ENCODE measurements around the gene CD27.
"Not testable (repeated sequence)": the region's sequence is repeated elsewhere in the genome, so short reads cannot be mapped to it uniquely, and the experiment has no call there.

Gene CD27

GRCh38 chr12:6493497-6494257 lies 48.9 kb downstream of the CD27 start, which contains the start of gene NCAPD2:
Gene NCAPD2 (plus strand): TSS chr12:6494102. CDS start chr12:6495099, 997 bp downstream.
- peak within 1 kb of the TSS; percentile 87 for H3K4me3 ChIP-seq (ENCODE audit: extremely low read depth, insufficient read depth, low read length, poor library complexity, severe bottlenecking)
- 0% methylated on average over 43 of the region's 49 CpGs for WGBS, 2 experiments (ENCODE audit: insufficient coverage in 2 of 2)
- H3K27ac ChIP-seq (ENCODE audit: low read depth, low read length, severe bottlenecking), result peak within 1 kb of the TSS; percentile 98
- no peaks in the 10 kb centered on the region for H3K9me3 ChIP-seq (ENCODE audit: control insufficient read depth, low read length)
- H3K36me3 ChIP-seq (ENCODE audit: control insufficient read depth, insufficient read depth, low read length), result peaks cover 48% of the 10 kb centered on the region
- peaks cover 11% of the 10 kb centered on the region for H3K4me1 ChIP-seq (ENCODE audit: control insufficient read depth, insufficient read depth, low read length, poor library complexity, severe bottlenecking)

- H3K27ac ChIP-seq (ENCODE audit: low read depth, low read length, severe bottlenecking), result peak overlapping the region; percentile 77
- H3K4me3 ChIP-seq (ENCODE audit: extremely low read depth, insufficient read depth, low read length, poor library complexity, severe bottlenecking), result peak overlapping the region; percentile 87
- 3 to 8% methylated on average over 5 to 6 of the region's 14 CpGs for WGBS, 2 experiments (ENCODE audit: insufficient coverage in 2 of 2)
- peaks cover 55% of the 10 kb centered on the region for H3K36me3 ChIP-seq (ENCODE audit: control insufficient read depth, insufficient read depth, low read length)
- no peaks in the 10 kb centered on the region for H3K9me3 ChIP-seq (ENCODE audit: control insufficient read depth, low read length)
- H3K4me1 ChIP-seq (ENCODE audit: control insufficient read depth, insufficient read depth, low read length, poor library complexity, severe bottlenecking), result peaks cover 11% of the 10 kb centered on the region
Measured at GRCh38 chr12:6494258-6494743, 49.5 kb downstream of the CD27 start.

GRCh38 chr12:6494968-6495367 lies 50.2 kb downstream of the CD27 start:
- peak overlapping the region; percentile 87 for H3K4me3 ChIP-seq (ENCODE audit: extremely low read depth, insufficient read depth, low read length, poor library complexity, severe bottlenecking)
- no peak overlapping the region for H3K27ac ChIP-seq (ENCODE audit: low read depth, low read length, severe bottlenecking)
- 75 to 100% methylated on average over 1 of the region's 1 CpG for WGBS, 2 experiments (ENCODE audit: insufficient coverage in 2 of 2)
- H3K9me3 ChIP-seq (ENCODE audit: control insufficient read depth, low read length), result no peaks in the 10 kb centered on the region
- H3K36me3 ChIP-seq (ENCODE audit: control insufficient read depth, insufficient read depth, low read length), result peaks cover 61% of the 10 kb centered on the region
- peaks cover 11% of the 10 kb centered on the region for H3K4me1 ChIP-seq (ENCODE audit: control insufficient read depth, insufficient read depth, low read length, poor library complexity, severe bottlenecking)

DNA sequence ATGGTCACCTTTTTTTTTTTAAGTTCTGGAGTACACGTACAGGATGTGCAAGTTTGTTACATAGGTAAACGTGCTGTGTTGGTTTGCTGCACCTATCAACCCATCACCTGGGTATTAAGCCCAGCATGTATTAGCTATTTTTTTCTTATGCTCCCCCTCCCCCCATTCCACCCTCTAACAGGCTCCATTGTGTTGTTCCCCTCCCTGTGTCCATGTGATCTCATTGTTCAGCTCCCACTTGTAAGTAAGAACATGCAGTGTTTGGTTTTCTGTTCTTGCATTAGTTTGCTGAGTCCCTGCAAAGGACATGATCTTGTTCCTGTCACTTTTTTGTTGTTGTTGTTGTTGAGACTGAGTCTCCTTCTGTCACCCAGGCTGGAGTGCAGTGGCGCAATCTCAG lies 52.5 kb downstream of the CD27 start:
- peaks cover 69% of the 10 kb centered on the region for H3K36me3 ChIP-seq (ENCODE audit: control insufficient read depth, insufficient read depth, low read length)
- H3K4me1 ChIP-seq (ENCODE audit: control insufficient read depth, insufficient read depth, low read length, poor library complexity, severe bottlenecking); H3K27ac ChIP-seq (ENCODE audit: low read depth, low read length, severe bottlenecking); H3K4me3 ChIP-seq (ENCODE audit: extremely low read depth, insufficient read depth, low read length, poor library complexity, severe bottlenecking); H3K9me3 ChIP-seq (ENCODE audit: control insufficient read depth, low read length): not testable (repeated sequence)
- 100% methylated on average over 1 of the region's 3 CpGs; no CpG with 5 or more reads in 1 of the 2 experiments for WGBS, 2 experiments (ENCODE audit: insufficient coverage in 2 of 2)

- H3K36me3 ChIP-seq (ENCODE audit: control insufficient read depth, insufficient read depth, low read length), result peaks cover 95% of the 10 kb centered on the region
- peaks cover 3% of the 10 kb centered on the region for H3K4me1 ChIP-seq (ENCODE audit: control insufficient read depth, insufficient read depth, low read length, poor library complexity, severe bottlenecking)
- H3K9me3 ChIP-seq (ENCODE audit: control insufficient read depth, low read length), result no peaks in the 10 kb centered on the region
- WGBS, 2 experiments (ENCODE audit: insufficient coverage in 2 of 2), result 98 to 100% methylated on average over 2 of the region's 2 CpGs
- no peak overlapping the region for H3K4me3 ChIP-seq (ENCODE audit: extremely low read depth, insufficient read depth, low read length, poor library complexity, severe bottlenecking)
- no peak overlapping the region for H3K27ac ChIP-seq (ENCODE audit: low read depth, low read length, severe bottlenecking)
Measured at GRCh38 chr12:6500466-6500865, 55.7 kb downstream of the CD27 start.
